Right forelimb (tissue), 1 donor: ENCODE results near the gene ADAM19.
A peak's percentile ranks its signal among the peaks of the same experiment; 100 is the strongest.

Experiments used
- DNase-seq: peaks from one replicate; pipeline ENCODE4 v3.0.0-alpha.2; 2018

The ADAM19 gene

GRCh38 chr5:157540707-157541446 lies 34.7 kb downstream of the ADAM19 start:
- peak; percentile 65 for DNase-seq

GRCh38 chr5:157540124-157540523 lies 35.5 kb downstream of the ADAM19 start:
- DNase-seq, result peak; percentile 21

DNA sequence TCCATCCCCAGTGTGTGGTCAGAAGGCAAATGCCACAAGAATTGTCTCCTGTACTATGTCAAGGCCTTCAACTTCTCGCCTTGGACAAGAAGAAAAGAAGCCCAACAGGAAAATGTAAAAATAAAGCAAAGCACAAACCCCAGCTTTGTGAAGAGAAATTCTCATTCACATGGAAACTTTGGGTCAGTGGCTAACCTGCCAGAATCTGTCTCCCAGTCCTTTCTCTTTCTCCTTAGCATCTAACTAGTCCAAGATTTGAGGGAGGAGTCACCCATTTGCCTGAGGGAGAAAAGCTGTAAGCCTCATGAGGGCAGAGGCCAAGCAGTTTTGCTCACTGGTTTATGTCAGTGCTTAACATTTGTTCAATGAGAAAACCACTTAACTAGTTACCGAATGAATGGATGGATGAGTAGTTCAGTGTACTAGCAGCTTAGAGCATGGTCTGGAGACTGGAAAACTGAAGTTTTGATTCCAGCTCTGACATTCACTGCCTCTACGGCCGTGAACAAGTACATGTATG lies 36.0 kb downstream of the ADAM19 start:
- peak; percentile 18 for DNase-seq

DNA sequence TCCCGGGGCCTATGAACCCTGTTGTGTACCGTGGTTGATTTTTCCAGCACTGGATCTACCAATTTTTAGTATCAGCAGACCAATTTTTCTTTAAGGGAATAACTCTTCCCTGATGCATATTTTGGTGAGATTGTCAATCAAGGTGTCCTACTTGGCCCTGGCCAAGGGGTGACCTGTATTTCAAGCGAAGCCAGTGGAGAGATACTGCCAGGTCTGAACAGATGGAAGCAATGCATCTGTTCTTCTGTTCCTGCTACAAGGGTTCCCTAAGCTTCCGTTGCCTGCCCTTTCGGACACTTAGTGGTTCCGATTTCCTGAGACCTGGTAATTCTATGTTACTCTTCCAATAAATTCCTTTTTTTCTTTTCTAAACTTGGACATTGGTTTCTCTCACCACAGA lies 37.3 kb downstream of the ADAM19 start:
- DNase-seq, result no peak

DNA sequence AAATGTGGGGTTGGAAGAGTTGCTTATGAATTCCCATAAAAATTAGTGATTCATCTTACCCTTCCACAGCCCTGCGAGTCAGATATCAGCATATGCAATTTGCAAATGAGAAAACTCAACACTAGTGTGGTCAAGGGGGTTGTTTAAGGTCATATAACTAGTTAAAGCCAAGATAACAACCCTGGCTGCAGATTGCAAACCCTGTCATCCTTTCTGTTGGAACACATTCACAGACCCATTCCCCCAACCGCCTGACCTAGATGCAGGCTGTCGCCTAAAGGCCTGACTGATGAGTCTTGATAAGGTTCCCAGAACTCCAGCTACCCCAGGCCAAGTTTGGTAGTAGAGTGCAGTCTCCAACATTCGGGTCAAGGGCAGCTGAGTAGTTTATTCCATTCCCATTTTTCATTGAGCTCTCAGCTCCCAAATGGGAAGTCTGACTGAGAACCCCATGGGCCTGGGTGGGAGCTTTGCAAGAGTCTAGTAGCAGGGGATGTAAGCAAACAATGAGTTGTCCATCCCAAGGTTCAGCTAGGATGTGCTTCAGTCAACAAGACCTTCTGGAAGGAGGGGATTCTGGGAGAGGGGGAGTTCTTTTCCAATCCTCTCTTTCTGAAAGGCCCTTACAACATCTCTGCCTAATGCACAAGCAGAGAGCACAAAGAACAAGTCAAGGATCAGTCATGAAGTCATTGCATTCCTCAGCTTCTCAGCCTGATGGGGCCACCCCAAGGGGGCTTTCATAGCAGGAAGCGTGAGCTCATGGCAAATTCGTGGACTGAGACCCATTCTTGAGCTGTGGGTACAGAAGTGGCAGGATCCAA lies 40.3 kb downstream of the ADAM19 start:
- no peak for DNase-seq

- DNase-seq, result no peak
Observed at GRCh38 chr5:157533011-157533481, 42.5 kb downstream of the ADAM19 start.

GRCh38 chr5:157532022-157532421 lies 43.6 kb downstream of the ADAM19 start:
- DNase-seq, result no peak

GRCh38 chr5:157530226-157530972 lies 45.2 kb downstream of the ADAM19 start:
- no peak for DNase-seq

DNA sequence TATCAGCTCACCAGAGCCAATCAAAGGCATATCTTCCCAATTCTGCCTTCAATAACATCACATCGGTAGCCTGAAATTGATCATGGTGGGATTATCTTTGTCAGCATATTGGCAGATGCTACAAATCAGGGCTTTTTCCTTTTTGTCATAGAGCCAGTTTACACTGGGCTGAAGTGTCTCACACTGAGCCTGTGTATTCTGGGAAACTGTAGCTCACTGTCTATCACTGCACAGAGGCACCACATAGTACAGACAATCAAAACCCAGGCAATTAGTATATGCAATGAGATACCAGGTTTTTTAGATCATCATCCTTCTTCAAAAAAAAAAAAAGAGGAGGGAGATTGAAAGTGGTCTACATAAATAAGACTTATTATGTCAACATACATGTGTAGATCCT lies 46.6 kb downstream of the ADAM19 start:
- no peak for DNase-seq

DNA sequence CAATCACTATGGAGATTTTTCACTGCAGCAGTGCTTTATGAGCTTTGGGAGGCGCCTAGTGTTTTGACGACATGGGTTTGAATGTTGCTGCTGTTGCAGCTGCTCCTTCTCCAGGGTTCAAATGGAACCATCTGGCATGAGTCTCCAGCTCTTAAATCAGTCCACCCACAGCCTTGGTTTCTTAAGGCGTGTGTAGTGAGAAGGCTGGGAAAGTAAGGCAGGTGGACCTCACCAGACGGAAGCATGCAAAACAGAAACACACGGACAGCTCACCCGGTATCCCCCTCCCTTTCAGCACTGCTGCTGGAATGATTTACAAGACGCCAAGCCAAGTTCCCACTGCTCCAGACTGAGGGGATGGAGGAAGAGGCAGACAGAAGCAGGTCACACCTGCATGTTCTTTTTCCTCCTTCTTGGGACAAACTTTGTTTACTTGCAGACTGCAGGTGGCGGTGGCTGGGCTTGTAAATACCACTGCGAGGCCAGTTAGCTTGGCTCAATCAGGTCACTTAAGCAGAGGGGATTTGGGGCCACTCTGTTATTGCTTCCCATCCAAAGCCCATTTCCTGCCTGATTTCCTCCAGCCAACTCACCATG lies 47.4 kb downstream of the ADAM19 start:
- DNase-seq, result peak; percentile 74

GRCh38 chr5:157524887-157525286 lies 50.7 kb downstream of the ADAM19 start:
- DNase-seq, result no peak

DNA sequence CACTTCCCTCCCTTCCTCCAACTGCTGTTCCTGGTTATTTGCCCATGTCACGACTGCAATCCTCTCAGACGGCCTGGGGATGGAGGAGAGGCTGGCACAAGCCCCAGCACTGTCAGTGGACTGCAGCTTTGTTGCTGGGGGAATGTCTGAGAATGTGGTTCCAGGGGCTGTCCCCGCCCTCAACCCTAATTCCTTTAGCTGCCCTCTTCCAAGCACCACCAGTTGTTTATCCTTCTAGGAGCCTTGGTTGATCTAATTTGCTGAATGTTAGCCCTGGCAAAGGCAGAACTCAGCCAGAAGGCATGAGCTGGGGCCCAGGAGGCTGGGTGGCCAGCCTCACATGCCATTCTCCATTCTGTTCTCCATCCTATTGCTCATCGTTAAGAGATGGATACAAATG lies 51.6 kb downstream of the ADAM19 start:
- no peak for DNase-seq

GRCh38 chr5:157521704-157522029 lies 53.9 kb downstream of the ADAM19 start:
- DNase-seq, result no peak

DNA sequence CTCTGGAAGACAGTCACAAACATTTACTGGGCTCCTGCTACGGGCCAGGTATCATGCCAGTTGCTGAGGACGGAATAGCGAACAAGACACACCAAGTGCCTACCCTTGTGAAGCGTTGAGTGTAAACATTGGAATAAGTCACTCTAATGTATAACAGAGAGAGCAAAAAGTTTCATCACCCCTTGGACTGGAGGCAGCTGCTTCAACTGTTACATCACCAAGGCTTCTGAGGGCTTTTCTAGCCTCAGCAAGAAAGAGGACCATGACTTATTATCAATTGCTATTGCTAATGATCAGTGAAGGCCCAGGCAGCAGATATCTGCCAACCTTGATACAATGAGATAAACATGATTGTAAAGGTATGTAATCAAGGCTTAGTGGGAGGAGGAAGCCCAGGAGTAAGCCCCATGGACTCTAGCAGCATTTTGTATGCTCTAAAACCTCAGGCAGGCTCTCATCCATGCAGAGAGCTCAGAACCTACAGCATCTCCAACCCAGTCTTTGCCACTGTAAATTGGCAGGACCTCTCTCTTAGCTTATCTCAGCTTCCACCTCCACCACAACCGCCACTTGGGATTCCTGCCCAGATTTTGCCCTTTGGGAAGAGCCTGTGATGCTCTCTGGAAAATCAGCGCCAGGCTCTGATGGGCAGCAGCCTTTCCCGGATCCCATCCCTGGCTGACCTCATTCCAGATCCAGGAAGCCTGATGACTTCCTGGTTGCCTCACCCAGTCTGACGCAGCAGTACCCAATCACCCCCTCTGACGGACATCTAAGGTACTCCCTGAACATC lies 54.5 kb downstream of the ADAM19 start:
- DNase-seq, result no peak

- no peak for DNase-seq
Observed at GRCh38 chr5:157519579-157520253, 55.9 kb downstream of the ADAM19 start.

GRCh38 chr5:157518963-157519362 lies 56.6 kb downstream of the ADAM19 start:
- no peak for DNase-seq

GRCh38 chr5:157516626-157517325 lies 58.8 kb downstream of the ADAM19 start:
- DNase-seq, result no peak

DNA sequence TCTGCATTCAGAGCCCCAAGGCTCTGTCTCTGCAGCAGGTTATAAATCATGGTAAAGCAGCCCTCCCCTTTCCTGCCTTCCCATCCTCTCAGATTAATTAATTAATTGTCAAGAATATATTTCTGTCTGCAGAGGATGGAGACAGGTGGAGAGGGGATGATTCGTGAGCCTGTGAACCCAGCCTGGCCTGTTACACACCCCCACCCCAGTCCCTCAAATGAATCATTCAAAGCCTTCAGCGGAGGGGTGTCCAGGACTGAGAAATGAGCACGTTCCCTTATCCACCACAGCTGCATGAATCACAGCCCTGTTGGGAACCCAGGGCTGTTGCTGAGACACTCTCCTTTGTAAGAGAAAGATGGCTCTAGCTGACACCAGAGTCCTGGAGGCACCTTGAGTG lies 59.6 kb downstream of the ADAM19 start:
- no peak for DNase-seq

- no peak for DNase-seq
Observed at GRCh38 chr5:157514974-157515373, 60.6 kb downstream of the ADAM19 start.

DNA sequence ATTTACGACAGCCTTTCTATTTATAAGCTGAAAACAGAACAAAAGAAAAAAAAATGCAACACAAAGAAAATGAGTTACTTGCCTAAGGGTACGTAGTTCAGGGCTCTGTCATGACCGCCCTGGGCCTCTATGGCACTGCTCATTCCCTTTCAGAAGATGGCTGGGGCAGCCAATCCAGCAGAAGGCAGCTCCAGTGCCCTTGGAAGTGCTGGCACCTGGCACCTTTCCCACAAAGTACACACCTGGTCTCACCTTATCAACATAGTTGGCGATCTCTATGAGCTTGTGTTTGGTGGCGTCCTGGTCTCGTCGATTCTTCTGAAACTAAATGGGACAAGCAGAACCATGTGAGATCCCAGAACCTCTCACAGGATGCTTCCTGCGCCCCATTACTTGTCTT lies 62.4 kb downstream of the ADAM19 start:
- no peak for DNase-seq
